Neural cell (in vitro differentiated cells): Measurements from ENCODE around the gene SSBP1. TPM values are rescaled to one million over a fixed set of nuclear protein-coding genes. Genes with fewer than 3 reads are reported as not detected.

Experiments
- H2AFZ ChIP-seq: fragments of 200-600, 300-800 bp; sonication (generic), shearing (Covaris generic); 2 replicates; pipeline ENCODE4 v1.6.0; 2014; ENCODE audit warnings: low read depth, mild to moderate bottlenecking, antibody characterized with exemption, low read length, moderate library complexity
- H3F3A ChIP-seq: fragments of 200-600 bp; shearing (Covaris generic); 2 replicates; pipeline ENCODE4 v1.6.1; 2016; ENCODE audit warnings: mild to moderate bottlenecking, moderate library complexity, mixed read lengths, antibody characterized with exemption, low read length; ENCODE audit not compliant: insufficient read depth, poor library complexity, severe bottlenecking
- H3K27ac ChIP-seq: fragments of 200-600, 300-800 bp; sonication (generic), shearing (Covaris generic); 2 replicates; pipeline ENCODE4 v1.5.1; 2014; ENCODE audit warnings: mild to moderate bottlenecking, low read length, moderate library complexity
- H3K27me3 ChIP-seq: fragments of 300-800, 200-600 bp; sonication (generic), shearing (Covaris generic); 2 replicates; pipeline ENCODE4 v1.6.0; 2014; ENCODE audit warnings: mild to moderate bottlenecking, low read depth, low read length, moderate library complexity; ENCODE audit not compliant: insufficient read depth
- H3K36me3 ChIP-seq: fragments of 300-800, 200-600 bp; sonication (generic), shearing (Covaris generic); 2 replicates; pipeline ENCODE4 v1.5.1; 2014; ENCODE audit warnings: mild to moderate bottlenecking, antibody characterized with exemption, low read length, moderate library complexity; ENCODE audit not compliant: insufficient read depth
- H3K4me2 ChIP-seq: fragments of 300-800, 200-600 bp; sonication (generic), shearing (Covaris generic); 2 replicates; pipeline ENCODE4 v1.6.0; 2014; ENCODE audit warnings: mild to moderate bottlenecking, low read length
- H3K4me3 ChIP-seq: fragments of 300-800, 200-600 bp; sonication (generic), shearing (Covaris generic); 2 replicates; pipeline ENCODE4 v1.5.1; 2014; ENCODE audit warnings: mild to moderate bottlenecking, low read length, moderate library complexity
- H3K79me2 ChIP-seq: fragments of 200-600 bp; shearing (Covaris generic); replicated peaks from 2 replicates; pipeline ENCODE4 v1.6.0; 2014; ENCODE audit warnings: mild to moderate bottlenecking, low read length, moderate library complexity; ENCODE audit not compliant: insufficient read depth
- H3K9ac ChIP-seq: fragments of 300-800, 200-600 bp; sonication (generic), shearing (Covaris generic); 2 replicates; pipeline ENCODE4 v1.6.1; 2016; ENCODE audit warnings: mild to moderate bottlenecking, low read length, mixed read lengths
- H3K9me2 ChIP-seq: fragments of 200-600 bp; shearing (Covaris generic); 2 replicates; pipeline ENCODE4 v1.6.1; 2016; ENCODE audit warnings: mild to moderate bottlenecking, low read length, mixed read lengths; ENCODE audit not compliant: insufficient read depth
- H3K9me3 ChIP-seq: fragments of 200-600, 300-800 bp; sonication (generic), shearing (Covaris generic); 2 replicates; pipeline ENCODE4 v1.6.1; 2016; ENCODE audit warnings: mild to moderate bottlenecking, mixed run types, low read length, moderate library complexity, mixed read lengths
- H4K20me1 ChIP-seq: fragments of 200-600 bp; shearing (Covaris generic); 2 replicates; pipeline ENCODE4 v1.6.1; 2016; ENCODE audit warnings: mild to moderate bottlenecking, mixed run types; ENCODE audit not compliant: insufficient read depth
- CTCF ChIP-seq: fragments of 450-650 bp; IDR thresholded peaks from 2 replicates; pipeline ENCODE4 v1.5.1; 2014; ENCODE audit warnings: antibody characterized with exemption, mild to moderate bottlenecking, moderate library complexity; ENCODE audit not compliant: poor library complexity, severe bottlenecking
- EP300 ChIP-seq: fragments of 450-650 bp; conservative IDR thresholded peaks from 2 replicates; pipeline ENCODE4 v1.6.1; 2014; ENCODE audit warnings: antibody characterized with exemption, mild to moderate bottlenecking, moderate library complexity; ENCODE audit not compliant: poor library complexity, severe bottlenecking
- EZH2 ChIP-seq: fragments of 200-600, 300-800 bp; shearing (Covaris generic), sonication (generic); IDR thresholded peaks from 2 replicates; pipeline ENCODE4 v1.6.1; 2014; ENCODE audit warnings: antibody characterized with exemption, low read length, borderline replicate concordance, mild to moderate bottlenecking; ENCODE audit not compliant: insufficient read depth, poor library complexity, severe bottlenecking
- MXI1 ChIP-seq: fragments of 450-650 bp; conservative IDR thresholded peaks from 2 replicates; pipeline ENCODE4 v1.6.1; 2014; ENCODE audit warnings: antibody characterized with exemption, mild to moderate bottlenecking; ENCODE audit not compliant: poor library complexity, severe bottlenecking
- POLR2AphosphoS5 ChIP-seq: IDR thresholded peaks from 2 replicates; pipeline ENCODE4 v1.6.1; 2012
- RAD21 ChIP-seq: fragments of 450-650 bp; conservative IDR thresholded peaks from 2 replicates; pipeline ENCODE4 v1.6.1; 2014; ENCODE audit warnings: antibody characterized with exemption, mild to moderate bottlenecking, moderate library complexity
- REST ChIP-seq: IDR thresholded peaks from 2 replicates; pipeline ENCODE4 v1.6.1; 2012; ENCODE audit warnings: borderline replicate concordance
- SMC3 ChIP-seq: fragments of 450-650 bp; conservative IDR thresholded peaks from 2 replicates; pipeline ENCODE4 v1.6.1; 2014; ENCODE audit warnings: antibody characterized with exemption, mild to moderate bottlenecking, moderate library complexity; ENCODE audit not compliant: poor library complexity
- TAF1 ChIP-seq: IDR thresholded peaks from 2 replicates; pipeline ENCODE4 v1.6.1; 2012; ENCODE audit warnings: low read depth
- polyA plus RNA-seq: library from polyadenylated mRNA; depleted of rRNA; stranded (reverse); fragments of >200 nt; gene quantifications from 2 replicates; pipeline ENCODE4 v1.2.3, GENCODE V29; 2014

Gene SSBP1
- polyA plus RNA-seq, 1 donor from 2014 or later = 296 TPM

- Histone ChIP-seq H4K20me1 (no peaks in the 10 kb centered on the region), H3F3A (no peaks in the 10 kb centered on the region), H3K27ac (no peak overlapping the region), H3K4me3 (no peak overlapping the region), H3K4me2 (no peak overlapping the region), H3K9me3 (no peaks in the 10 kb centered on the region), H3K36me3 (no peaks in the 10 kb centered on the region), H3K27me3 (no peaks in the 10 kb centered on the region), H3K9me2 (no peaks in the 10 kb centered on the region), H3K9ac (no peak overlapping the region), H3K79me2 (no peaks in the 10 kb centered on the region), H2AFZ (no peak overlapping the region)
- TF ChIP-seq RAD21 = no peak
- no peak for TF ChIP-seq SMC3
- TF ChIP-seq TAF1 = no peak
- TF ChIP-seq CTCF = no peak
- TF ChIP-seq MXI1 = no peak
- TF ChIP-seq EP300 = no peak
- TF ChIP-seq REST = no peak
- no peak for TF ChIP-seq EZH2
- no peak for TF ChIP-seq POLR2AphosphoS5
Measured at GRCh38 chr7:141715018-141715417, 23.1 kb upstream of the SSBP1 start.

- H3K9ac ChIP-seq = no peak overlapping the region
- H3K27me3 ChIP-seq = no peaks in the 10 kb centered on the region
- no peaks in the 10 kb centered on the region for H3K9me3 ChIP-seq
- no peaks in the 10 kb centered on the region for H4K20me1 ChIP-seq
- no peaks in the 10 kb centered on the region for H3F3A ChIP-seq
- H3K27ac ChIP-seq = no peak overlapping the region
- H3K4me3 ChIP-seq = no peak overlapping the region
- H2AFZ ChIP-seq = no peak overlapping the region
- no peak overlapping the region for H3K4me2 ChIP-seq
- H3K79me2 ChIP-seq = no peaks in the 10 kb centered on the region
- H3K9me2 ChIP-seq = no peaks in the 10 kb centered on the region
- TF ChIP-seq EZH2 (no peak), REST (no peak), MXI1 (no peak), RAD21 (no peak), POLR2AphosphoS5 (no peak), CTCF (no peak), EP300 (no peak), TAF1 (no peak), SMC3 (no peak)
- H3K36me3 ChIP-seq = no peaks in the 10 kb centered on the region
Measured at GRCh38 chr7:141715794-141716689, 22.1 kb upstream of the SSBP1 start.
